ENCODE data around the gene FGD4.

GRCh38 chr12:32681272-32681671 is 281.9 kb downstream of the FGD4 start:
- no peak for TF ChIP-seq CTCF (conservative IDR thresholded peaks at IDR 0.05; ENCODE audit: low read depth, low read length)
- TF ChIP-seq POLR2A (IDR thresholded peaks at IDR 0.05; ENCODE audit: low read depth, low read length): no peak
- no peak for TF ChIP-seq RAD21 (IDR thresholded peaks at IDR 0.05; ENCODE audit: low read length)

All from IMR-90 (cell line).